GM12892 (cell line): ENCODE data around the gene RGS1.

ENCODE experiments used
- DNase-seq: peaks from one replicate; pipeline ENCODE4 v3.0.0; 2011; ENCODE audit not compliant: insufficient read length
- FAIRE-seq: peaks from 2 replicates; lab custom pipeline; 2011; peaks lifted over from hg19 to GRCh38; lab: Jason Lieb, UNC
- POLR2A ChIP-seq: IDR thresholded peaks from 2 replicates; pipeline ENCODE4 v1.6.1; 2011; ENCODE audit warnings: low read depth, low read length, control low read depth
- POLR2AphosphoS5 ChIP-seq: IDR thresholded peaks from 2 replicates; pipeline ENCODE4 v1.6.1; 2011; ENCODE audit warnings: low read depth, low read length, control low read depth
- TAF1 ChIP-seq: IDR thresholded peaks from 2 replicates; pipeline ENCODE4 v1.6.1; 2011; ENCODE audit warnings: low read depth, mild to moderate bottlenecking, control low read depth, low read length, borderline replicate concordance

RGS1 gene

GRCh38 chr1:192539297-192540092 lies 36.1 kb upstream of the RGS1 start:
- TF ChIP-seq POLR2AphosphoS5 = no peak
- no peak for TF ChIP-seq TAF1
- no peak for TF ChIP-seq POLR2A
- DNase-seq = no peak
- no peak for FAIRE-seq

- DNase-seq (no peak), FAIRE-seq (no peak)
- TF ChIP-seq POLR2A = no peak
- TF ChIP-seq TAF1 = no peak
- no peak for TF ChIP-seq POLR2AphosphoS5
Measured at GRCh38 chr1:192543445-192543844, 32.1 kb upstream of the RGS1 start.

GRCh38 chr1:192545896-192546521 lies 29.6 kb upstream of the RGS1 start:
- DNase-seq (no peak), FAIRE-seq (peak; percentile 95)
- TF ChIP-seq POLR2AphosphoS5 (0 out of 2 replicates have a peak, but pooled peaks have one; percentile 46), TAF1 (no peak), POLR2A (no peak; the same call in 1 of the 2 replicates)

GRCh38 chr1:192546596-192547190 lies 28.9 kb upstream of the RGS1 start:
- no peak for DNase-seq
- no peak for FAIRE-seq
- TF ChIP-seq POLR2A = no peak
- no peak for TF ChIP-seq TAF1
- no peak for TF ChIP-seq POLR2AphosphoS5

GRCh38 chr1:192547501-192547900 lies 28.1 kb upstream of the RGS1 start:
- TF ChIP-seq POLR2AphosphoS5 = no peak
- FAIRE-seq (peak; percentile 70), DNase-seq (no peak)

GRCh38 chr1:192549937-192550336 lies 25.6 kb upstream of the RGS1 start:
- TF ChIP-seq POLR2A (no peak), POLR2AphosphoS5 (no peak), TAF1 (no peak)
- FAIRE-seq (peak; percentile 17), DNase-seq (no peak)

- FAIRE-seq = peak; percentile 87
- peak; percentile 73 for TF ChIP-seq POLR2A
- no peak for TF ChIP-seq TAF1
- peak; percentile 79; the same call in 1 of the 2 replicates for TF ChIP-seq POLR2AphosphoS5
- no peak for DNase-seq
Measured at GRCh38 chr1:192550922-192551534, 24.5 kb upstream of the RGS1 start.

- TF ChIP-seq TAF1 (no peak), POLR2A (no peak), POLR2AphosphoS5 (no peak)
- DNase-seq (no peak), FAIRE-seq (peak; percentile 84)
Measured at GRCh38 chr1:192552760-192553191, 22.8 kb upstream of the RGS1 start.

- DNase-seq (no peak), FAIRE-seq (no peak)
- TF ChIP-seq TAF1 (no peak), POLR2AphosphoS5 (no peak), POLR2A (no peak)
Measured at GRCh38 chr1:192553741-192554140, 21.8 kb upstream of the RGS1 start.

GRCh38 chr1:192554904-192555303 lies 20.7 kb upstream of the RGS1 start:
- no peak for FAIRE-seq
- TF ChIP-seq POLR2A = no peak
- no peak for TF ChIP-seq TAF1
- no peak for TF ChIP-seq POLR2AphosphoS5
- no peak for DNase-seq

GRCh38 chr1:192555399-192555798 lies 20.2 kb upstream of the RGS1 start:
- peak; percentile 67 for FAIRE-seq
- TF ChIP-seq TAF1 (no peak), POLR2A (no peak), POLR2AphosphoS5 (no peak)
- no peak for DNase-seq
